ENCODE measurements around the gene BRI3. TPM values are rescaled to one million over a fixed set of nuclear protein-coding genes. Genes with fewer than 3 reads are reported as not detected.

Gene BRI3, protein sequence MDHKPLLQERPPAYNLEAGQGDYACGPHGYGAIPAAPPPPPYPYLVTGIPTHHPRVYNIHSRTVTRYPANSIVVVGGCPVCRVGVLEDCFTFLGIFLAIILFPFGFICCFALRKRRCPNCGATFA
- 33.7 and 46.2 TPM in 2 replicates for total RNA-seq

GRCh38 chr7:98280791-98281756 lies at the start of gene BRI3:
BRI3 (plus strand) TSS chr7:98281686; CDS start chr7:98281796, 110 bp downstream.

DNA sequence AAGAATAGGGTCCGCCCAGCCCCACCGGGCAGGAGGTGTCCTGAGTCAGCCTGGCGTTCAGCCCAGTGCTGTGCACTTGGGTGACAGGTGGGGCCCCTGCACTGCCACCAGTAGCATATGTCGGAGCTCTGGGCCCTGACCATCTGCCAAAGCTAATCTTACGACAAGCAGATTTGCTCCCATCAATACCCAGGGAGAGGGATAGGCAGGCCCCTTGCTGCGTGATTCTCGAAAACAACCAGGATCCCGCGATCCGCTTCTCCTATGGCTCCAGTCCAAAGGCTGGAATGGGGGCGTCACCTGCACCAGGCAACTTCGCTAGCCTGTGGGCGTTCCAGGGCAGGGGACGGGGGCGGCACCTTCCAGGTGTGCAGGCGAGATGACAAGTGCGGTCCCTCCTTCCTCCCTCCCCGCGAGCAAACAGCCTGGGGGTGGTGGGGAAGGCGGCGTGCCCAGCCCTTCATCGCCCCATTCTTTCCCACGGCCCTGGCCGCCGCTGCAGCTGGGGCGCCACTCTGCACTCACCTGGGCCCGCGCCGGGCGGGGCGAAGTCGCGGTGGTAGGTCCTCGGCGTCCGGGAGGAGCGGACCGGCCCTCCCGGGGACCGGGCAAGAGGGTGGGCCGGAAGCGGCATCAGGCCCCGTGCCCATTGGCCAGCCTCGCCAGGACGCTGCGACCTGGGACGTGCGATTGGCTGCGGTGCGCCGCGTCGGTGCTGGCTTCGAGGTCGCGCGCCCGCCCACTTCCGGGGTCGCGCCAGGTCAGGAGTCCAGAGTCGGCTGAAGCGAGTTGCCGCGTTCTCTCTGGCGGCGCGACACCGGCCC lies 29.7 kb upstream of the BRI3 start, which contains the start of gene TECPR1:
Gene TECPR1, minus strand, starts transcription at position 632 of the 824 bp plus-strand sequence. CDS start 6,086 bp downstream, outside the sequence.

Other genes with a start within 250 kb of the BRI3 start
- gene LMTK2, start 174.8 kb upstream of the BRI3 start, total RNA-seq = 6.7 and 8.3 TPM in 2 replicates
- 1.8 TPM in 1 of 2 replicates, not detected in the other for gene BHLHA15, start 70.2 kb upstream of the BRI3 start, total RNA-seq
- 17.5 and 19.9 TPM in 2 replicates for gene TECPR1, start 29.5 kb upstream of the BRI3 start, total RNA-seq
- 1.3 and 1.8 TPM in 2 replicates for gene BAIAP2L1, start 119.4 kb downstream of the BRI3 start, total RNA-seq